Neural cell (in vitro differentiated cells): ENCODE measurements around the gene GNL2. TPM values are rescaled to one million over a fixed set of nuclear protein-coding genes. Genes with fewer than 3 reads are reported as not detected.

Experiments
- H2AFZ ChIP-seq: fragments of 200-600, 300-800 bp; sonication (generic), shearing (Covaris generic); 2 replicates; pipeline ENCODE4 v1.6.0; 2014; ENCODE audit warnings: low read depth, mild to moderate bottlenecking, antibody characterized with exemption, low read length, moderate library complexity
- H3F3A ChIP-seq: fragments of 200-600 bp; shearing (Covaris generic); 2 replicates; pipeline ENCODE4 v1.6.1; 2016; ENCODE audit warnings: mild to moderate bottlenecking, moderate library complexity, mixed read lengths, antibody characterized with exemption, low read length; ENCODE audit not compliant: insufficient read depth, poor library complexity, severe bottlenecking
- H3K27ac ChIP-seq: fragments of 200-600, 300-800 bp; sonication (generic), shearing (Covaris generic); 2 replicates; pipeline ENCODE4 v1.5.1; 2014; ENCODE audit warnings: mild to moderate bottlenecking, low read length, moderate library complexity
- H3K27me3 ChIP-seq: fragments of 300-800, 200-600 bp; sonication (generic), shearing (Covaris generic); 2 replicates; pipeline ENCODE4 v1.6.0; 2014; ENCODE audit warnings: mild to moderate bottlenecking, low read depth, low read length, moderate library complexity; ENCODE audit not compliant: insufficient read depth
- H3K36me3 ChIP-seq: fragments of 300-800, 200-600 bp; sonication (generic), shearing (Covaris generic); 2 replicates; pipeline ENCODE4 v1.5.1; 2014; ENCODE audit warnings: mild to moderate bottlenecking, antibody characterized with exemption, low read length, moderate library complexity; ENCODE audit not compliant: insufficient read depth
- H3K4me2 ChIP-seq: fragments of 300-800, 200-600 bp; sonication (generic), shearing (Covaris generic); 2 replicates; pipeline ENCODE4 v1.6.0; 2014; ENCODE audit warnings: mild to moderate bottlenecking, low read length
- H3K4me3 ChIP-seq: fragments of 300-800, 200-600 bp; sonication (generic), shearing (Covaris generic); 2 replicates; pipeline ENCODE4 v1.5.1; 2014; ENCODE audit warnings: mild to moderate bottlenecking, low read length, moderate library complexity
- H3K79me2 ChIP-seq: fragments of 200-600 bp; shearing (Covaris generic); replicated peaks from 2 replicates; pipeline ENCODE4 v1.6.0; 2014; ENCODE audit warnings: mild to moderate bottlenecking, low read length, moderate library complexity; ENCODE audit not compliant: insufficient read depth
- H3K9ac ChIP-seq: fragments of 300-800, 200-600 bp; sonication (generic), shearing (Covaris generic); 2 replicates; pipeline ENCODE4 v1.6.1; 2016; ENCODE audit warnings: mild to moderate bottlenecking, low read length, mixed read lengths
- H3K9me2 ChIP-seq: fragments of 200-600 bp; shearing (Covaris generic); 2 replicates; pipeline ENCODE4 v1.6.1; 2016; ENCODE audit warnings: mild to moderate bottlenecking, low read length, mixed read lengths; ENCODE audit not compliant: insufficient read depth
- H3K9me3 ChIP-seq: fragments of 200-600, 300-800 bp; sonication (generic), shearing (Covaris generic); 2 replicates; pipeline ENCODE4 v1.6.1; 2016; ENCODE audit warnings: mild to moderate bottlenecking, mixed run types, low read length, moderate library complexity, mixed read lengths
- H4K20me1 ChIP-seq: fragments of 200-600 bp; shearing (Covaris generic); 2 replicates; pipeline ENCODE4 v1.6.1; 2016; ENCODE audit warnings: mild to moderate bottlenecking, mixed run types; ENCODE audit not compliant: insufficient read depth
- EP300 ChIP-seq: fragments of 450-650 bp; conservative IDR thresholded peaks from 2 replicates; pipeline ENCODE4 v1.6.1; 2014; ENCODE audit warnings: antibody characterized with exemption, mild to moderate bottlenecking, moderate library complexity; ENCODE audit not compliant: poor library complexity, severe bottlenecking
- EZH2 ChIP-seq: fragments of 200-600, 300-800 bp; shearing (Covaris generic), sonication (generic); IDR thresholded peaks from 2 replicates; pipeline ENCODE4 v1.6.1; 2014; ENCODE audit warnings: antibody characterized with exemption, low read length, borderline replicate concordance, mild to moderate bottlenecking; ENCODE audit not compliant: insufficient read depth, poor library complexity, severe bottlenecking
- MXI1 ChIP-seq: fragments of 450-650 bp; conservative IDR thresholded peaks from 2 replicates; pipeline ENCODE4 v1.6.1; 2014; ENCODE audit warnings: antibody characterized with exemption, mild to moderate bottlenecking; ENCODE audit not compliant: poor library complexity, severe bottlenecking
- POLR2AphosphoS5 ChIP-seq: IDR thresholded peaks from 2 replicates; pipeline ENCODE4 v1.6.1; 2012
- RAD21 ChIP-seq: fragments of 450-650 bp; conservative IDR thresholded peaks from 2 replicates; pipeline ENCODE4 v1.6.1; 2014; ENCODE audit warnings: antibody characterized with exemption, mild to moderate bottlenecking, moderate library complexity
- SMC3 ChIP-seq: fragments of 450-650 bp; conservative IDR thresholded peaks from 2 replicates; pipeline ENCODE4 v1.6.1; 2014; ENCODE audit warnings: antibody characterized with exemption, mild to moderate bottlenecking, moderate library complexity; ENCODE audit not compliant: poor library complexity
- TAF1 ChIP-seq: IDR thresholded peaks from 2 replicates; pipeline ENCODE4 v1.6.1; 2012; ENCODE audit warnings: low read depth
- polyA plus RNA-seq: library from polyadenylated mRNA; depleted of rRNA; stranded (reverse); fragments of >200 nt; gene quantifications from 2 replicates; pipeline ENCODE4 v1.2.3, GENCODE V29; 2014
- TF ChIP-seq, protein P1 (sequence below): fragments of 450-650 bp; IDR thresholded peaks from 2 replicates; pipeline ENCODE4 v1.5.1; 2014; ENCODE audit warnings: antibody characterized with exemption, mild to moderate bottlenecking, moderate library complexity; ENCODE audit not compliant: poor library complexity, severe bottlenecking
- TF ChIP-seq, protein P2 (sequence below): IDR thresholded peaks from 2 replicates; pipeline ENCODE4 v1.6.1; 2012; ENCODE audit warnings: borderline replicate concordance

GNL2 gene
- polyA plus RNA-seq, 1 donor from 2014 or later: 31.7 TPM

GRCh38 chr1:37557402-37557801 lies 38.3 kb downstream of the GNL2 start:
- H3K9ac ChIP-seq: peak overlapping the region; percentile 74

GRCh38 chr1:37556712-37557196 lies 39.0 kb downstream of the GNL2 start, which contains the start of gene DNALI1:
Gene DNALI1, plus strand, starts transcription at chr1:37556940. Its CDS starts 55 bp downstream, at chr1:37556995.
- H3K27me3 ChIP-seq: no peaks in the 10 kb centered on the region
- TF ChIP-seq EZH2: no peak
- TF ChIP-seq EP300: peak; percentile 41
- no peak for TF ChIP-seq TAF1
- peak; percentile 66 for TF ChIP-seq POLR2AphosphoS5
- TF ChIP-seq RAD21: peak; percentile 41
- TF ChIP-seq, protein P1, sequence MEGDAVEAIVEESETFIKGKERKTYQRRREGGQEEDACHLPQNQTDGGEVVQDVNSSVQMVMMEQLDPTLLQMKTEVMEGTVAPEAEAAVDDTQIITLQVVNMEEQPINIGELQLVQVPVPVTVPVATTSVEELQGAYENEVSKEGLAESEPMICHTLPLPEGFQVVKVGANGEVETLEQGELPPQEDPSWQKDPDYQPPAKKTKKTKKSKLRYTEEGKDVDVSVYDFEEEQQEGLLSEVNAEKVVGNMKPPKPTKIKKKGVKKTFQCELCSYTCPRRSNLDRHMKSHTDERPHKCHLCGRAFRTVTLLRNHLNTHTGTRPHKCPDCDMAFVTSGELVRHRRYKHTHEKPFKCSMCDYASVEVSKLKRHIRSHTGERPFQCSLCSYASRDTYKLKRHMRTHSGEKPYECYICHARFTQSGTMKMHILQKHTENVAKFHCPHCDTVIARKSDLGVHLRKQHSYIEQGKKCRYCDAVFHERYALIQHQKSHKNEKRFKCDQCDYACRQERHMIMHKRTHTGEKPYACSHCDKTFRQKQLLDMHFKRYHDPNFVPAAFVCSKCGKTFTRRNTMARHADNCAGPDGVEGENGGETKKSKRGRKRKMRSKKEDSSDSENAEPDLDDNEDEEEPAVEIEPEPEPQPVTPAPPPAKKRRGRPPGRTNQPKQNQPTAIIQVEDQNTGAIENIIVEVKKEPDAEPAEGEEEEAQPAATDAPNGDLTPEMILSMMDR: peak; percentile 15
- peak; percentile 41 for TF ChIP-seq SMC3
- TF ChIP-seq, protein P2, sequence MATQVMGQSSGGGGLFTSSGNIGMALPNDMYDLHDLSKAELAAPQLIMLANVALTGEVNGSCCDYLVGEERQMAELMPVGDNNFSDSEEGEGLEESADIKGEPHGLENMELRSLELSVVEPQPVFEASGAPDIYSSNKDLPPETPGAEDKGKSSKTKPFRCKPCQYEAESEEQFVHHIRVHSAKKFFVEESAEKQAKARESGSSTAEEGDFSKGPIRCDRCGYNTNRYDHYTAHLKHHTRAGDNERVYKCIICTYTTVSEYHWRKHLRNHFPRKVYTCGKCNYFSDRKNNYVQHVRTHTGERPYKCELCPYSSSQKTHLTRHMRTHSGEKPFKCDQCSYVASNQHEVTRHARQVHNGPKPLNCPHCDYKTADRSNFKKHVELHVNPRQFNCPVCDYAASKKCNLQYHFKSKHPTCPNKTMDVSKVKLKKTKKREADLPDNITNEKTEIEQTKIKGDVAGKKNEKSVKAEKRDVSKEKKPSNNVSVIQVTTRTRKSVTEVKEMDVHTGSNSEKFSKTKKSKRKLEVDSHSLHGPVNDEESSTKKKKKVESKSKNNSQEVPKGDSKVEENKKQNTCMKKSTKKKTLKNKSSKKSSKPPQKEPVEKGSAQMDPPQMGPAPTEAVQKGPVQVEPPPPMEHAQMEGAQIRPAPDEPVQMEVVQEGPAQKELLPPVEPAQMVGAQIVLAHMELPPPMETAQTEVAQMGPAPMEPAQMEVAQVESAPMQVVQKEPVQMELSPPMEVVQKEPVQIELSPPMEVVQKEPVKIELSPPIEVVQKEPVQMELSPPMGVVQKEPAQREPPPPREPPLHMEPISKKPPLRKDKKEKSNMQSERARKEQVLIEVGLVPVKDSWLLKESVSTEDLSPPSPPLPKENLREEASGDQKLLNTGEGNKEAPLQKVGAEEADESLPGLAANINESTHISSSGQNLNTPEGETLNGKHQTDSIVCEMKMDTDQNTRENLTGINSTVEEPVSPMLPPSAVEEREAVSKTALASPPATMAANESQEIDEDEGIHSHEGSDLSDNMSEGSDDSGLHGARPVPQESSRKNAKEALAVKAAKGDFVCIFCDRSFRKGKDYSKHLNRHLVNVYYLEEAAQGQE: peak; percentile 89
- TF ChIP-seq MXI1: peak; percentile 82
- peak within 1 kb of the TSS; percentile 69 for H3K27ac ChIP-seq

More at GRCh38 chr1:37557402-37557801, 38.3 kb downstream of the GNL2 start:
- peaks cover 28% of the 10 kb centered on the region for H3K79me2 ChIP-seq
- H2AFZ ChIP-seq: peak overlapping the region; percentile 81
- no peaks in the 10 kb centered on the region for H3K9me2 ChIP-seq
- peak overlapping the region; percentile 91 for H3K4me2 ChIP-seq
- TF ChIP-seq MXI1 (no peak), SMC3 (no peak), RAD21 (no peak), TAF1 (no peak), POLR2AphosphoS5 (no peak), EZH2 (no peak), EP300 (no peak)
- TF ChIP-seq, protein P2: no peak
- TF ChIP-seq, protein P1: no peak
- no peaks in the 10 kb centered on the region for H3K27me3 ChIP-seq
- no peaks in the 10 kb centered on the region for H4K20me1 ChIP-seq
- H3K9me3 ChIP-seq: no peaks in the 10 kb centered on the region
- peak overlapping the region; percentile 69 for H3K27ac ChIP-seq
- peak overlapping the region; percentile 75 for H3K4me3 ChIP-seq
- no peaks in the 10 kb centered on the region for H3K36me3 ChIP-seq
- H3F3A ChIP-seq: no peaks in the 10 kb centered on the region

More at GRCh38 chr1:37556712-37557196, 39.0 kb downstream of the GNL2 start, which contains the start of gene DNALI1:
- Histone ChIP-seq H4K20me1 (no peaks in the 10 kb centered on the region), H3K4me3 (peak within 1 kb of the TSS; percentile 75), H3K79me2 (peaks cover 28% of the 10 kb centered on the region), H3K36me3 (no peaks in the 10 kb centered on the region), H3K9ac (peak within 1 kb of the TSS; percentile 74), H3F3A (no peaks in the 10 kb centered on the region), H3K9me3 (no peaks in the 10 kb centered on the region), H2AFZ (peak within 1 kb of the TSS; percentile 81), H3K9me2 (no peaks in the 10 kb centered on the region), H3K4me2 (peak within 1 kb of the TSS; percentile 91)
